AG10803 (cell line): ENCODE results near the gene PKP1.
A peak's percentile ranks its signal among the peaks of the same experiment; 100 is the strongest.

Experiments used
- DNase-seq: peaks from one replicate; pipeline ENCODE4 v3.0.0; 2010; ENCODE audit warnings: low read depth
- H3K4me3 ChIP-seq: 2 replicates; pipeline ENCODE4 v1.5.1; 2011; ENCODE audit warnings: mild to moderate bottlenecking, low read length, control low read depth
- CTCF ChIP-seq: conservative IDR thresholded peaks from 2 replicates; pipeline ENCODE4 v1.5.1; 2011; ENCODE audit warnings: mild to moderate bottlenecking, low read length, control low read depth, inconsistent platforms

PKP1 gene

DNA sequence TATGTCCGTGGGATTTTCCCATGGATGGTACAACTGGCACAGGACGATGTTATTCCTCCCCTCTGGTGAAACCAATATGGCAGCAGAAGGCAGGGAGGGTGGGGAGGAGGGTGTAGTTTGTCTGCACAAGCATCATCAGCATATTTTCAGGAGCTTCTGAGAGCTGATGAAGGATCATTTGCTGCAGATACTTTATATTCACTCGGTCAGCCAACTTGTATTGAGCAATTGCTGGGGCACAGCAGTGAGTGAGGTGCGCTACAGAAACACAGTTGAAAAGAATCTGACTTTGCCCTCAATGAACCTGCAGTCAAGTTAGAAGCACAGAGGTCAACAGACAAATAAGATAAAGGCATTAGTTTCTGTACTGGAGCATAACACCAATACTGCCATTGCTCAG, 13.0 kb downstream of the PKP1 start:
- DNase-seq, result no peak
- TF ChIP-seq CTCF, result no peak
- no peak overlapping the region for H3K4me3 ChIP-seq

GRCh38 chr1:201298396-201299381, 15.4 kb downstream of the PKP1 start:
- no peak overlapping the region for H3K4me3 ChIP-seq
- no peak for TF ChIP-seq CTCF
- no peak for DNase-seq

GRCh38 chr1:201299968-201300367, 16.7 kb downstream of the PKP1 start:
- H3K4me3 ChIP-seq, result no peak overlapping the region
- peak; percentile 41 for DNase-seq
- TF ChIP-seq CTCF, result no peak

DNA sequence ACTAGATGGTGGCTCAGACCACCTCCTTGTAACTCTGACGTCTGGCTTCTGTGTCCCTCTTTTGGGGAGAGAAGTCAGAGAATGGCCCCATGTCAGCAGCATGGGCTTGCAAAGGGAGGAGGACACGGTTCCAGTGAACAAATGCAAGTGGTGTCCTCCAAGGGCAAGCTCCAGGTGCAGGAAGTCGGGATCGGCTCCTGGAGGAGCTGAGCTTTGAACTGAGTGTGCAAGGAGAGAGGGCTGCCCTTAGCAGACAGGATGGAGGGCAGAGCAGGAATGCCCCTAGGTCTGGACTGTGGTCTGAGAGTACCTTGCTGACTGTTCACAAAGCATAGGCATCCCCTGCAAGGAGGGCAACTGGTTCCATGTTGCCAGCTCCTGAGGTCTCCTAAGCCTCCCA, 17.3 kb downstream of the PKP1 start:
- no peak overlapping the region for H3K4me3 ChIP-seq
- no peak for TF ChIP-seq CTCF
- DNase-seq, result no peak

DNA sequence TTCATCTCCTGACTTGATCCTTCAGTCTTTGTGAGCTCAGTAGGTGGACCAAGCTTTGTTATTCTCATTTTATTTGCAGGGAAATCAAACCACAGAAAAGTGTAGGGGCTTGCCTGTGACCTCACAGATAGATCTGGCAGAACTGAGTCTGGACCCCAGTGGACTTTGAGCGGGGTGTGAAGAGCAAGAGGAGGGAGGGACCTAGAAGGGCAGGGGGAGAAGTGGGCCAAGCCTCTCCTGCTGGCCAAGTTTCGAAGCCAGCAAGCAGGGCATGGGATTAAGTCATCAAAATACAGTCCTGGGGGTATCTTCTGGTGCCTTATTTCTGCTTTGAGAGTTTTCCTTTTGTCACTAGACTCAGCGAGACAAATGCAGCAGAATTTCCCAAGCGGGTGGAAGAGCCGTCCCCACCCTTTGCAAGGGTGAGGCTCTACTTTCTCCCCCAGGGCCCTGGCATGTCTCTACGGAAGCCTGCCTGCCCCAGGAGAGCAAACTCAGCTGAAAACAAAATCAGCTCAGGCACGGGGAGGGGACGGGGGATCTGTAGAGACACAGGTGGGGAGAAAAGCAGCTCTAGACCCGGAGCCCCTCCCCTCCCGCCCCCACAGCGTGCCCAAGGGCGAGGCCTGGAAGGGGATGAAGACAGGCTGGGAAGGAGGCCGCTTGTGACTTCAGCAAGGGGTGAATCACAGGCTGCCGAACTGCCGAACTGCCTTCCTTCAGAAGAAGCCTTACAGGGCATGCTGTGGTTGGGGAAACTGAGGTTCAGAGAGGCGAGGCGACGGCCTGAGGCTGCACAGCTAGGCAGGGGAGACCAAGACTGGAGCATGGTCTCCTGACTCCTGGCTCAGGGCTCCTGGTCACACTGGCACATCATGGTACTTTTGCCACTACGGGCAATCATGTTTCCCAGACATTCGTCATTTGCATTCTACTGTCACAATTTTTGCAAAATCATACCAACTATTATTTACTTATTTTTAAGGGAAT, 19.2 kb downstream of the PKP1 start:
- no peak overlapping the region for H3K4me3 ChIP-seq
- no peak for TF ChIP-seq CTCF
- no peak for DNase-seq

- no peak for DNase-seq
- TF ChIP-seq CTCF, result no peak
- H3K4me3 ChIP-seq, result no peak overlapping the region
These were observed 20.8 kb downstream of the PKP1 start for GRCh38 chr1:201304126-201304525.
